ENCODE results near the gene CADPS. TPM values are rescaled to one million over a fixed set of nuclear protein-coding genes. Genes with fewer than 3 reads are reported as not detected.

CADPS gene
- total and polyA plus RNA-seq, 10 donors: 0.16 to 3.6 (median 0.40) TPM

DNA sequence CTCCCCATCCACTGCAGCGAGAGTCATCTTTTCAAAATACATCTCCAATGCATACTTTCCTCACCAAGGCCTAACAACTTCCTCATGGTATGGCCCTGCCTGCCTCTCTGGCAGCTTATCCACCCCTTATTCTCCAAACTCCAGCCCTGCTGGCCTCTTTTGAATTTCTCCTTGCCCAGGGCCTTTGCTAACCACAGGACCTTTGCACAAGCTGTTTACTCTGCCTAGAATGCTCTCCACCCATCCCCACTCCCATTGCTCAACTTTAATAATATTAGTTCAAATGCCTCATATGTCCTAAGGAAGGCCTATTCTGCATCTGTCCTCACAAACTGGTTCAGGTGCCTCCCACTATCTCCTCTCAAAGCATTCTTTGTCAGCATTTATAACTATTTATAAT lies 230.7 kb downstream of the CADPS start:
- Histone ChIP-seq H3K4me1 (no peaks in the 10 kb centered on the region), H3K27ac (no peak overlapping the region), H3K27me3 (replicated peaks in 1 of 7) (no peaks in the 10 kb centered on the region), H3K9me3 (no peaks in the 10 kb centered on the region), H3K36me3 (no peaks in the 10 kb centered on the region), H3K4me3 (no peak overlapping the region)
- 45 to 95% (median 90%) methylated on average over 1 of the region's 1 CpG for WGBS, 5 donors
- no peak for DNase-seq
- intact Hi-C loops (cut with DNase I; ENCODE audit: low total_unique reads): no loop called here
- TF ChIP-seq POLR2AphosphoS5 (IDR thresholded peaks at IDR 0.05) (no peak), POLR2A (IDR thresholded peaks at IDR 0.05) (no peak)
- TF ChIP-seq, protein P1, sequence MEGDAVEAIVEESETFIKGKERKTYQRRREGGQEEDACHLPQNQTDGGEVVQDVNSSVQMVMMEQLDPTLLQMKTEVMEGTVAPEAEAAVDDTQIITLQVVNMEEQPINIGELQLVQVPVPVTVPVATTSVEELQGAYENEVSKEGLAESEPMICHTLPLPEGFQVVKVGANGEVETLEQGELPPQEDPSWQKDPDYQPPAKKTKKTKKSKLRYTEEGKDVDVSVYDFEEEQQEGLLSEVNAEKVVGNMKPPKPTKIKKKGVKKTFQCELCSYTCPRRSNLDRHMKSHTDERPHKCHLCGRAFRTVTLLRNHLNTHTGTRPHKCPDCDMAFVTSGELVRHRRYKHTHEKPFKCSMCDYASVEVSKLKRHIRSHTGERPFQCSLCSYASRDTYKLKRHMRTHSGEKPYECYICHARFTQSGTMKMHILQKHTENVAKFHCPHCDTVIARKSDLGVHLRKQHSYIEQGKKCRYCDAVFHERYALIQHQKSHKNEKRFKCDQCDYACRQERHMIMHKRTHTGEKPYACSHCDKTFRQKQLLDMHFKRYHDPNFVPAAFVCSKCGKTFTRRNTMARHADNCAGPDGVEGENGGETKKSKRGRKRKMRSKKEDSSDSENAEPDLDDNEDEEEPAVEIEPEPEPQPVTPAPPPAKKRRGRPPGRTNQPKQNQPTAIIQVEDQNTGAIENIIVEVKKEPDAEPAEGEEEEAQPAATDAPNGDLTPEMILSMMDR (IDR thresholded peaks at IDR 0.05 in 8 of 11, conservative IDR thresholded peaks at IDR 0.05 in 3 of 11): no peak

DNA sequence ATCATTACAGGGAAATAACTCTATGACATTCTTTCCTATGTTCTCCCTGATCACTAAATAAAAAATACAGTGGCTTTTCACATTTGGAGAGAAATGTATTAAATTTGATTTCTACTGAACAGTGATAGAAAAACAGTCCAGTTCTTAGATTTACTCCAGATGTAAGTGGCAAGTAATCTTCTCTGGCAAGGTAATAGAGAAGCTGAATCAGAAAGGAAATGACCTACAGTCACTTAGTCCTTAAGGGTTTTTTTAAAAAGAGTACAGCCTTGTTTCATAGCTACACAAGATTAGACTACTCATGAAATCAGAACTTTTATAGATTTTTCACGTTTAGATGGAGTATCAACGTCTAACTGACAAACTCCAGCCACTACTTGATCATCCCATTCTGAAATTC lies 236.9 kb downstream of the CADPS start:
- TF ChIP-seq POLR2A (IDR thresholded peaks at IDR 0.05) (no peak), POLR2AphosphoS5 (IDR thresholded peaks at IDR 0.05) (no peak)
- TF ChIP-seq, protein P1 (IDR thresholded peaks at IDR 0.05 in 8 of 11, conservative IDR thresholded peaks at IDR 0.05 in 3 of 11): no peak
- H3K4me3 ChIP-seq: no peak overlapping the region
- intact Hi-C loops (cut with DNase I; ENCODE audit: low total_unique reads): no loop called here
- DNase-seq: no peak
- H3K9me3 ChIP-seq: no peaks in the 10 kb centered on the region
- WGBS, 5 donors: 56 to 64% (median 61%) methylated on average over 2 of the region's 2 CpGs
- no peak overlapping the region for H3K27ac ChIP-seq
- H3K36me3 ChIP-seq: no peaks in the 10 kb centered on the region
- H3K27me3 ChIP-seq (replicated peaks in 1 of 7): no peaks in the 10 kb centered on the region
- no peaks in the 10 kb centered on the region for H3K4me1 ChIP-seq

- Histone ChIP-seq H3K4me1 (no peaks in the 10 kb centered on the region), H3K27ac (no peak overlapping the region), H3K9me3 (no peaks in the 10 kb centered on the region), H3K4me3 (no peak overlapping the region), H3K27me3 (replicated peaks in 1 of 7) (no peaks in the 10 kb centered on the region), H3K36me3 (no peaks in the 10 kb centered on the region)
- TF ChIP-seq POLR2AphosphoS5 (IDR thresholded peaks at IDR 0.05) (no peak), POLR2A (IDR thresholded peaks at IDR 0.05) (no peak)
- TF ChIP-seq, protein P1 (IDR thresholded peaks at IDR 0.05 in 8 of 11, conservative IDR thresholded peaks at IDR 0.05 in 3 of 11): no peak
- WGBS, 5 donors: 48 to 74% (median 68%) methylated on average over 4 of the region's 4 CpGs
- no peak for DNase-seq
- intact Hi-C loops (cut with DNase I; ENCODE audit: low total_unique reads): no loop called here
Measured at GRCh38 chr3:62636235-62636826, 238.9 kb downstream of the CADPS start.

DNA sequence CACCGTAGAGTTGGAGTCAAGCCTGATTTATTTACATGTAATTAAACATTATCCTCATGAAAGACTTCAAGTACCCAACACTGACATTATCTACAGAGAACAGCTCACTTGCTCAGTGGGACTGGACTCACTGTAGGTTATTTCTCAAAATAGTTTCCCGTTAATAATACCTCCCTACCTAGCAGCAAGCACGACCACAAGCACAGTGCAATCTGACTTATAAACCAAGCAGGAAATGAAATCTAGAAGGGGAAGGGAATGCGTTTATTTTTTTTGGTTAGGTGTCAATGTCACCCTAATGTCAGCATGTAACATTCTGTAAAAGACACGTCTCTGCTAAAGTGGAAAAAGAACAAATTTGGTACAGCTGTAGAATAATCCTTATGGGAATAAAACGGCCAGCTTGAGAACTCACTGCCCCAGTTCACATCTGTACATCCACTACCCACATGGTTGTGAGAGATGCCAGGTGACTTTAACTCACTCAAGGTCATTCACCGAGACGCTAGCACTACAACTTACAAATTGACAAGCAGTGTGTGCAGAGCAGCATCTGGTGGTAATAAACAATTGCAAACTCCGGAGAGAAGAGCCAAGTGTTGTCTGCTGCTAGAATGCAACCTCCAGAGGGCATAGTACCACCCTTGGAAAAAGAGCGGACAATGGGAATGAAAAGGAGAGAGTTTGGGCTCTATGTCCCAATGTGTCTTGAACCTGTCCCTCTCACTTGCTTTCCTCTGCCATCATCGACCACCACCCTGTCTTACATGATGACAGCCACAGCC lies 242.5 kb downstream of the CADPS start:
- H3K36me3 ChIP-seq: no peaks in the 10 kb centered on the region
- no peaks in the 10 kb centered on the region for H3K27me3 ChIP-seq (replicated peaks in 1 of 7)
- no peak overlapping the region for H3K27ac ChIP-seq
- TF ChIP-seq, protein P1 (IDR thresholded peaks at IDR 0.05 in 8 of 11, conservative IDR thresholded peaks at IDR 0.05 in 3 of 11): no peak
- TF ChIP-seq POLR2AphosphoS5 (IDR thresholded peaks at IDR 0.05) (no peak), POLR2A (IDR thresholded peaks at IDR 0.05) (no peak)
- H3K9me3 ChIP-seq: no peaks in the 10 kb centered on the region
- DNase-seq: no peak
- intact Hi-C loops (cut with DNase I; ENCODE audit: low total_unique reads): no loop called here
- 52 to 63% (median 54%) methylated on average over 11 of the region's 11 CpGs for WGBS, 5 donors
- H3K4me1 ChIP-seq: no peaks in the 10 kb centered on the region
- no peak overlapping the region for H3K4me3 ChIP-seq
